GM19239 (cell line): ENCODE data around the gene PSMB5.

Experiments
- DNase-seq: peaks from one replicate; pipeline ENCODE4 v3.0.0; 2011; ENCODE audit warnings: low spot score; ENCODE audit not compliant: insufficient read length
- FAIRE-seq: peaks from 2 replicates; lab custom pipeline; 2011; peaks lifted over from hg19 to GRCh38; lab: Jason Lieb, UNC

Gene PSMB5

GRCh38 chr14:22977684-22978486, 56.8 kb downstream of the PSMB5 start:
- FAIRE-seq = no peak

GRCh38 chr14:22977434-22977683, 57.3 kb downstream of the PSMB5 start:
- DNase-seq = no peak
- FAIRE-seq = no peak

More at GRCh38 chr14:22977684-22978486, 56.8 kb downstream of the PSMB5 start:
- no peak for DNase-seq

- FAIRE-seq = no peak
- no peak for DNase-seq
Observed at GRCh38 chr14:22976620-22977433, 57.9 kb downstream of the PSMB5 start.
